Left lung (tissue), 10 donors: ENCODE measurements around the gene FAM83C. TPM values are rescaled to one million over a fixed set of nuclear protein-coding genes. Genes with fewer than 3 reads are reported as not detected.

Experiments
- ATAC-seq: fragments of 200-7000 bp; cut with Tn5 transposase; one replicate; pipeline ENCODE4 v1.9.1; 2020; ENCODE audit warnings: moderate library complexity
- DNase-seq, 4 donors: peaks; one replicate each; pipeline ENCODE4 v3.0.0-alpha.2; 2013 to 2020
- H3K27ac ChIP-seq, 2 donors: fragments of 200-600 bp; sonication (generic) in 1 of 2; one replicate each; pipeline versions ENCODE4 v1.5.0 to v1.8.0; 2020 to 2021
- H3K27me3 ChIP-seq, 2 donors: fragments of 200-600 bp; sonication (generic) in 1 of 2; one replicate each; pipeline versions ENCODE4 v1.5.0 to v1.8.0; 2020 to 2021
- H3K36me3 ChIP-seq, 2 donors: fragments of 200-600 bp; sonication (generic) in 1 of 2; one replicate each; pipeline versions ENCODE4 v1.5.0 to v1.8.0; 2020 to 2021
- H3K4me1 ChIP-seq, 2 donors: fragments of 200-600 bp; one replicate each; pipeline ENCODE4 v1.8.0; 2021
- H3K4me3 ChIP-seq, 2 donors: fragments of 200-600 bp; sonication (generic) in 1 of 2; one replicate each; pipeline versions ENCODE4 v1.5.0 to v1.8.0; 2020 to 2021; ENCODE audit warnings: mild to moderate bottlenecking in 1 of 2
- H3K9me3 ChIP-seq, 2 donors: fragments of 200-600 bp; sonication (generic) in 1 of 2; one replicate each; pipeline versions ENCODE4 v1.5.0 to v1.8.0; 2020 to 2021
- intact Hi-C, 2 donors: fragments of 100-400 bp; cut with DNase I; formaldehyde crosslinking; loops; one replicate each; pipeline versions ENCODE4 v1.11.2 to v1.14.2; 2022
- polyA plus RNA-seq, 6 donors: library from polyadenylated mRNA; unstranded; fragments of 120-200 nt; gene quantifications; one replicate each; pipeline ENCODE4 v1.2.1, GENCODE V29; 2013; ENCODE audit not compliant: insufficient read length in 6 of 6
- total RNA-seq, 2 donors: library from RNA; stranded (reverse); fragmentation: NEBNext Ultra II Directional; extraction: Animal tissue kit (Norgen Biotek cat#: 25700); gene quantifications; one replicate each; pipeline ENCODE4 v1.2.1, GENCODE V29; 2021
- TF ChIP-seq, protein P1 (sequence below), 2 donors: fragments of 200-600 bp; sonication (generic) in 1 of 2; IDR thresholded peaks; one replicate each; pipeline versions ENCODE4 v1.5.0 to v1.8.0; 2021; ENCODE audit warnings: antibody characterized with exemption in 2 of 2
- donor health status: DM: no; HTN: yes; CAD: no.
- donor health status: DM: no; HTN: no; CAD: no.

The FAM83C gene
- total and polyA plus RNA-seq, 8 donors: not detected

GRCh38 chr20:35275741-35276251 lies 16.4 kb downstream of the FAM83C start:
- Histone ChIP-seq H3K36me3 (peaks cover 0 to 63% of the 10 kb centered on the region in 2 donors), H3K27me3 (no peaks in the 10 kb centered on the region), H3K4me1 (peaks cover 12 to 27% of the 10 kb centered on the region in 2 donors), H3K4me3 (no peak overlapping the region), H3K27ac (no peak overlapping the region), H3K9me3 (no peaks in the 10 kb centered on the region)
- DNase-seq (no peak), ATAC-seq (no peak)
- TF ChIP-seq, protein P1, sequence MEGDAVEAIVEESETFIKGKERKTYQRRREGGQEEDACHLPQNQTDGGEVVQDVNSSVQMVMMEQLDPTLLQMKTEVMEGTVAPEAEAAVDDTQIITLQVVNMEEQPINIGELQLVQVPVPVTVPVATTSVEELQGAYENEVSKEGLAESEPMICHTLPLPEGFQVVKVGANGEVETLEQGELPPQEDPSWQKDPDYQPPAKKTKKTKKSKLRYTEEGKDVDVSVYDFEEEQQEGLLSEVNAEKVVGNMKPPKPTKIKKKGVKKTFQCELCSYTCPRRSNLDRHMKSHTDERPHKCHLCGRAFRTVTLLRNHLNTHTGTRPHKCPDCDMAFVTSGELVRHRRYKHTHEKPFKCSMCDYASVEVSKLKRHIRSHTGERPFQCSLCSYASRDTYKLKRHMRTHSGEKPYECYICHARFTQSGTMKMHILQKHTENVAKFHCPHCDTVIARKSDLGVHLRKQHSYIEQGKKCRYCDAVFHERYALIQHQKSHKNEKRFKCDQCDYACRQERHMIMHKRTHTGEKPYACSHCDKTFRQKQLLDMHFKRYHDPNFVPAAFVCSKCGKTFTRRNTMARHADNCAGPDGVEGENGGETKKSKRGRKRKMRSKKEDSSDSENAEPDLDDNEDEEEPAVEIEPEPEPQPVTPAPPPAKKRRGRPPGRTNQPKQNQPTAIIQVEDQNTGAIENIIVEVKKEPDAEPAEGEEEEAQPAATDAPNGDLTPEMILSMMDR (IDR thresholded peaks at IDR 0.05): no peak
- intact Hi-C loops: no loop called here

GRCh38 chr20:35274172-35275092 lies 17.8 kb downstream of the FAM83C start:
- H3K9me3 ChIP-seq: no peaks in the 10 kb centered on the region
- no peaks in the 10 kb centered on the region for H3K27me3 ChIP-seq
- ATAC-seq (no peak), DNase-seq (peak in 1 of 4 donors; percentile 76)
- no peak overlapping the region for H3K27ac ChIP-seq
- intact Hi-C loops: no loop called here
- no peak overlapping the region for H3K4me3 ChIP-seq
- peaks cover 12 to 27% of the 10 kb centered on the region in 2 donors for H3K4me1 ChIP-seq
- H3K36me3 ChIP-seq: peaks cover 0 to 63% of the 10 kb centered on the region in 2 donors
- TF ChIP-seq, protein P1 (IDR thresholded peaks at IDR 0.05): no peak

DNA sequence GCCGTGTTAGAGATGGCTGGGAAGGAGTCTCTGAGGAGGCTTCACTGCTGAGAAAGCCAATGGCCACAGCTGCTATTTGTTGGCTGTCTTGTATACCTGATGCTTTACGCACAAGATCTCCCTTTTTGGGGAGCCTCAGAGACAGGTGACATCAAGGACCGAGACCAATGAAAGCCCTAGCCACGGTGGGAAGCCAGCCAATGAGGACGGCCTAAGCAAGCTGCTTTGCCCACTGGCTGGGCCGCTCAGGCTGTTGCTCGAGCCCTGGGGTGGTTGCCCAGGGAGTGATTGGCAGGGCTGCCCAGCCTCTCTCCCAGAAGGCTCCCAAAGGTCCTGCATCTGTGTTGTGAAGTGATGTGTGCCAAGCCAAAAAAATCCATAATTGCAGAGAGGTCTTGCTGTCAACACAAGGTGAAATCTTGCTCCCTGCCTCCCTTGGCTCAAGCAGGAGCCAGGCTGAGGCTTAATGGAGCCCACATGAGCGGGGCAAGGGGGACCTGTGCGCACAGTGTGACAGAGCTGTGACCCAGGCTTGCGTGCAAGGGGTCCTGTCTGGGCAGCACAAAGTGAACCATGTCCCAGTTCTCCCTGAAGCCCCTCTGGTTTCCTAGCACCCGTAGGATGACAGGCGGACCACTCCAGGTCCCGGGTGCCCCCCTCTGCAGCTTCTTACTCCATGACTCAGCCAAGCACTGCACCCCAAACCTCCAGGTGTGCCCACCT lies 18.6 kb downstream of the FAM83C start:
- ATAC-seq: no peak
- H3K27me3 ChIP-seq: no peaks in the 10 kb centered on the region

DNA sequence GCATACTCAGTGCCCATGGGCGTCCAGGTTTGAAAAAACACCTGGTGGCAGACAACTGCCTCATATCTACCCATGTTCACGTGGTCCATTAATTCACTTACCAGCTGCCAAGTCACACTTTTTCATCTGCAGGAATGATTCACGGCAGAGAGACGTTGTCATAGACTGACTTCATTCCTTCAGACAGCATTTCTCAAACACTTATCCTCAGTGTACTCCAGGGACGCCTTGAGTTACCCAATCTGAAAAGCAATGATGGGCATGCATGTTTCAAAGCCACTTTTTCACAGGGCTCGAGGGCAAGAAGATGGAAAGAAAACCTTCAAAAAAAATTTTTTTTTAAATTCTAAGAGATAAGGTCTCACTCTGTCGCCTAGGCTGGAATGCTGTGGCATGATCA lies 20.3 kb downstream of the FAM83C start:
- intact Hi-C loops: no loop called here
- Histone ChIP-seq H3K4me1 (peaks cover 10 to 14% of the 10 kb centered on the region in 2 donors), H3K27ac (no peak overlapping the region), H3K4me3 (no peak overlapping the region), H3K36me3 (peaks cover 0 to 75% of the 10 kb centered on the region in 2 donors), H3K27me3 (no peaks in the 10 kb centered on the region), H3K9me3 (no peaks in the 10 kb centered on the region)
- TF ChIP-seq, protein P1 (IDR thresholded peaks at IDR 0.05): no peak
- ATAC-seq: no peak
- DNase-seq: no peak

More for the DNA sequence above, 18.6 kb downstream of the FAM83C start:
- H3K36me3 ChIP-seq: peaks cover 0 to 63% of the 10 kb centered on the region in 2 donors
- TF ChIP-seq, protein P1 (IDR thresholded peaks at IDR 0.05): no peak
- intact Hi-C loops: no loop called here
- no peak overlapping the region for H3K4me3 ChIP-seq
- no peak overlapping the region for H3K27ac ChIP-seq
- H3K9me3 ChIP-seq: no peaks in the 10 kb centered on the region
- H3K4me1 ChIP-seq: peaks cover 12 to 23% of the 10 kb centered on the region in 2 donors
- no peak for DNase-seq
